Smooth muscle cell (in vitro differentiated cells): ENCODE results near the gene SLC37A2. TPM values are rescaled to one million over a fixed set of nuclear protein-coding genes. Genes with fewer than 3 reads are reported as not detected.

Experiments
- DNase-seq: peaks from one replicate; lab custom pipeline; 2025; ENCODE audit not compliant: unreplicated experiment; lab: John Stamatoyannopoulos, UW
- H2AFZ ChIP-seq: fragments of 200-600 bp; sonication (generic); 2 replicates; pipeline ENCODE4 v1.6.0; 2016; ENCODE audit warnings: antibody characterized with exemption, low read depth, mild to moderate bottlenecking
- H3F3A ChIP-seq: fragments of 200-600 bp; sonication (generic); 2 replicates; pipeline ENCODE4 v1.6.0; 2017; ENCODE audit warnings: antibody characterized with exemption, low read depth
- H3K27ac ChIP-seq: fragments of 200-600 bp; sonication (generic); 2 replicates; pipeline ENCODE4 v1.5.1; 2016; ENCODE audit warnings: low read depth, mild to moderate bottlenecking
- H3K27me3 ChIP-seq: fragments of 200-600 bp; sonication (generic); 2 replicates; pipeline ENCODE4 v1.6.1; 2016; ENCODE audit warnings: low read depth, mild to moderate bottlenecking
- H3K36me3 ChIP-seq: fragments of 200-600 bp; sonication (generic); 2 replicates; pipeline ENCODE4 v1.5.1; 2016; ENCODE audit warnings: low read depth
- H3K4me1 ChIP-seq: fragments of 200-600 bp; sonication (generic); 2 replicates; pipeline ENCODE4 v1.5.1; 2016; ENCODE audit warnings: low read depth
- H3K4me2 ChIP-seq: fragments of 200-600 bp; sonication (generic); 2 replicates; pipeline ENCODE4 v1.6.0; 2016; ENCODE audit warnings: mild to moderate bottlenecking
- H3K4me3 ChIP-seq: fragments of 200-600 bp; sonication (generic); 2 replicates; pipeline ENCODE4 v1.5.1; 2016; ENCODE audit warnings: mild to moderate bottlenecking
- H3K79me2 ChIP-seq: fragments of 200-600 bp; sonication (generic); 2 replicates; pipeline ENCODE4 v1.6.0; 2016; ENCODE audit warnings: low read depth, mild to moderate bottlenecking
- H3K9ac ChIP-seq: fragments of 200-600 bp; sonication (generic); 2 replicates; pipeline ENCODE4 v1.6.0; 2016; ENCODE audit warnings: low read depth
- H3K9me3 ChIP-seq: fragments of 200-600 bp; sonication (generic); replicated peaks from 2 replicates; pipeline ENCODE4 v1.5.1; 2016; ENCODE audit warnings: low read depth
- H4K20me1 ChIP-seq: fragments of 200-600 bp; sonication (generic); 2 replicates; pipeline ENCODE4 v1.6.0; 2016; ENCODE audit warnings: low read depth
- CTCF ChIP-seq: fragments of 200-600 bp; sonication (generic); IDR thresholded peaks from 2 replicates; pipeline ENCODE4 v1.5.1; 2017; ENCODE audit warnings: borderline replicate concordance, mild to moderate bottlenecking, antibody characterized with exemption; ENCODE audit not compliant: insufficient read depth, poor library complexity, severe bottlenecking
- WGBS: methylation state at CpG from one replicate; pipeline ENCODE4 v1.1.7; 2016; ENCODE audit warnings: low lambda C conversion rate; 5-methylcytosine and 5-hydroxymethylcytosine counted together
- polyA plus RNA-seq: library from polyadenylated mRNA; unstranded; fragments of >200 nt; fragmentation: Nextera tagmentation; extraction: Ambion mirVana; gene quantifications from 2 replicates; pipeline ENCODE4 v1.2.1, GENCODE V29; 2016
- total RNA-seq: library from RNA; depleted of rRNA; stranded (reverse); fragments of >200 nt; gene quantifications from 2 replicates; pipeline ENCODE4 v1.2.3, GENCODE V29; 2014

The SLC37A2 gene
- total and polyA plus RNA-seq, 2 experiments from 2014 or later = 0.69 to 5.3 TPM

GRCh38 chr11:125129316-125129993 is 66.3 kb downstream of the SLC37A2 start:
- no peaks in the 10 kb centered on the region for H3K36me3 ChIP-seq
- 79% methylated on average over 22 of the region's 22 CpGs for WGBS
- H3K9me3 ChIP-seq = no peaks in the 10 kb centered on the region
- H3K27me3 ChIP-seq = no peaks in the 10 kb centered on the region
- H3K27ac ChIP-seq = no peak overlapping the region
- H3K4me2 ChIP-seq = peak overlapping the region; percentile 17
- no peak overlapping the region for H2AFZ ChIP-seq
- no peaks in the 10 kb centered on the region for H4K20me1 ChIP-seq
- H3F3A ChIP-seq = no peaks in the 10 kb centered on the region
- peaks cover 6% of the 10 kb centered on the region for H3K4me1 ChIP-seq
- TF ChIP-seq CTCF = no peak
- DNase-seq = no peak
- no peaks in the 10 kb centered on the region for H3K79me2 ChIP-seq
- no peak overlapping the region for H3K4me3 ChIP-seq
- no peak overlapping the region for H3K9ac ChIP-seq

GRCh38 chr11:125132071-125132470 is 69.0 kb downstream of the SLC37A2 start:
- no peak for TF ChIP-seq CTCF
- no peaks in the 10 kb centered on the region for H4K20me1 ChIP-seq
- no peak overlapping the region for H2AFZ ChIP-seq
- no peaks in the 10 kb centered on the region for H3F3A ChIP-seq
- H3K4me1 ChIP-seq = peaks cover 6% of the 10 kb centered on the region
- WGBS = 77% methylated on average over 1 of the region's 1 CpG
- H3K4me2 ChIP-seq = no peak overlapping the region
- no peak for DNase-seq
- no peak overlapping the region for H3K4me3 ChIP-seq
- H3K9me3 ChIP-seq = no peaks in the 10 kb centered on the region
- no peaks in the 10 kb centered on the region for H3K79me2 ChIP-seq
- H3K27me3 ChIP-seq = no peaks in the 10 kb centered on the region
- no peaks in the 10 kb centered on the region for H3K36me3 ChIP-seq
- no peak overlapping the region for H3K27ac ChIP-seq
- no peak overlapping the region for H3K9ac ChIP-seq

- Histone ChIP-seq H3K36me3 (no peaks in the 10 kb centered on the region), H3K4me1 (peaks cover 6% of the 10 kb centered on the region), H3F3A (no peaks in the 10 kb centered on the region), H3K79me2 (no peaks in the 10 kb centered on the region), H3K27ac (no peak overlapping the region), H3K27me3 (no peaks in the 10 kb centered on the region), H2AFZ (no peak overlapping the region), H3K4me3 (no peak overlapping the region), H3K9ac (no peak overlapping the region), H3K9me3 (no peaks in the 10 kb centered on the region), H4K20me1 (no peaks in the 10 kb centered on the region), H3K4me2 (no peak overlapping the region)
- no peak for DNase-seq
- no peak for TF ChIP-seq CTCF
- WGBS = 88% methylated on average over 7 of the region's 7 CpGs
These were observed 69.5 kb downstream of the SLC37A2 start for GRCh38 chr11:125132596-125132995.

- H3K27me3 ChIP-seq = no peaks in the 10 kb centered on the region
- H3F3A ChIP-seq = no peaks in the 10 kb centered on the region
- no peak for TF ChIP-seq CTCF
- H3K9me3 ChIP-seq = no peaks in the 10 kb centered on the region
- no peaks in the 10 kb centered on the region for H3K36me3 ChIP-seq
- no peak overlapping the region for H3K4me3 ChIP-seq
- DNase-seq = no peak
- no peaks in the 10 kb centered on the region for H4K20me1 ChIP-seq
- peaks cover 16% of the 10 kb centered on the region for H3K4me1 ChIP-seq
- no peak overlapping the region for H2AFZ ChIP-seq
- no peak overlapping the region for H3K4me2 ChIP-seq
- no peak overlapping the region for H3K9ac ChIP-seq
- no peak overlapping the region for H3K27ac ChIP-seq
- no peaks in the 10 kb centered on the region for H3K79me2 ChIP-seq
These were observed 72.9 kb downstream of the SLC37A2 start for GRCh38 chr11:125136001-125136400.
